PFSK-1 (cell line): ENCODE results near the gene KCNMB1.

Experiments
- FOXP2 ChIP-seq: optimal IDR thresholded peaks from 2 replicates; pipeline ENCODE3; 2011; ENCODE audit warnings: borderline replicate concordance, control low read depth, inconsistent platforms; ENCODE audit not compliant: insufficient read depth; ENCODE audit errors: extremely low read length, extremely low read depth
- POLR2AphosphoS5 ChIP-seq: IDR thresholded peaks from 2 replicates; pipeline ENCODE4 v1.6.1; 2012; ENCODE audit warnings: low read depth, mild to moderate bottlenecking, control low read depth, low read length, moderate library complexity
- REST ChIP-seq, 2 experiments: IDR thresholded peaks; 2 replicates each; pipeline versions ENCODE4 v1.6.1 to v1.8.0; 2011 to 2012; ENCODE audit warnings: low read depth in 2 of 2, low read length in 2 of 2, control low read depth in 1 of 2, inconsistent platforms in 1 of 2, mild to moderate bottlenecking in 1 of 2, moderate library complexity in 1 of 2; ENCODE audit not compliant: insufficient read depth in 1 of 2
- SIN3A ChIP-seq: IDR thresholded peaks from 2 replicates; pipeline ENCODE4 v1.6.1; 2012; ENCODE audit warnings: mild to moderate bottlenecking, low read length, moderate library complexity, borderline replicate concordance; ENCODE audit not compliant: insufficient read depth
- TAF1 ChIP-seq: IDR thresholded peaks from 2 replicates; pipeline ENCODE4 v1.6.1; 2012; ENCODE audit warnings: low read length, control low read depth, borderline replicate concordance; ENCODE audit not compliant: insufficient read depth

Gene KCNMB1

DNA sequence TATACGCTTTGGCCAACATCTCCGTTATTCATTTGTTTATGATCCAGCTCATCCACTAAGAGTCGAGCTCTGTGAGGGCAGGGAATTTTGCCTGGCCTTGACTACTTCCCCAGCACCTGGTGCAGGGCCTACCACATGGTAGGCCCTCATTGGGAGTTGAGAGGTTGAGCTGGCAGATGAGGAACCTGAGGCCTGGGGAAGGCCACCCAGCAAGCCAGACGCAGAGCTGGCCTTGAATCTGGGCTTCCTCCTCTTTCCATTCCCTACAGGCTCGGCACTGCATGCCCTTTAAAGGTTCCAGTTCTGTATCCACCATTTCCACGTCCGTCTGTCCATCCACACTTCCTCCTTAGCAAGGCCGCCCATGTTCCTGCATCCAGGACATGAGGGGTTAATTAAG, 24.2 kb downstream of the KCNMB1 start:
- no peak for TF ChIP-seq POLR2AphosphoS5
- no peak for TF ChIP-seq FOXP2
- no peak for TF ChIP-seq TAF1
- no peak for TF ChIP-seq SIN3A
- no peak for TF ChIP-seq REST (IDR thresholded peaks at IDR 0.05; ENCODE audit: insufficient read depth in 1 of 2, low read depth in 2 of 2, low read length in 2 of 2)

DNA sequence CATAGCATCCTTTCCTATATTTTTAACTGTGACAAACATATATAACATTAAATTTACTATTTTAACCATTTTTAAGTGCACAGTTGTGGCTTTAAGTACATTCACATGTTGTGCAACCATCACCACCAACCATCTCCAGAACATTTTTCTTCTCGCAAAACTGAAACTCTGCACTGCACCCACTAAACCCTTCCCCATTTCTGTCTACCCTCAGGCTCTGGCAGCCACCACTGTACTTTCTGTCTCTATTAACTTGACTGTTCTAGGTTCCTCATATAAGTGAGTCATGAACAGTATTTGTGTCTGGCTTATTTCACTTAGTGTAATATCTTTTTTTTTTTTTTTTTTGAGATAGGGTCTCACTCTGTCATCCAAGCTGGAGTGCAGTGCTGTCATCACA, 25.5 kb downstream of the KCNMB1 start:
- TF ChIP-seq POLR2AphosphoS5 (no peak), TAF1 (no peak), FOXP2 (no peak), SIN3A (no peak), REST (IDR thresholded peaks at IDR 0.05; ENCODE audit: insufficient read depth in 1 of 2, low read depth in 2 of 2, low read length in 2 of 2) (no peak)

GRCh38 chr5:170362656-170363055, 26.5 kb downstream of the KCNMB1 start:
- TF ChIP-seq TAF1 (no peak), SIN3A (no peak), REST (IDR thresholded peaks at IDR 0.05; ENCODE audit: insufficient read depth in 1 of 2, low read depth in 2 of 2, low read length in 2 of 2) (no peak)

DNA sequence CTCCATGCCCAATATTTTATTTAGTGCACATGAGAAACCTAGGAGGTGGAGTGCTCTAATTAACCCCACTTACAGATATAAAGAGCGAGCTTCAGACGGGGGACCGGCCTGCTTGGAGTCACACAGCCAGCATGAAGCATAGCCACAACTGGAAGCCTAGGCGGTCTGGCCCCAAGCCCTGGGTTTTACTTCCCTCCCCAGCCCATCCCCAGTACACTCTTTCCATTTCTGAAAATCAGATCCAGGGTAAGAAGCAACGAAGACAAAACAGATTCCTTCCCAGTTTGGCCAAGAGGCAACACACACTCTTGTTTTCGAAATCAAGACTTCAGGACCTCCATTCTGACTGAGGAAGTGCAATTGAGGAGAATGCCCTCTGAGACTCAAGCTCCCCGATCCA, 27.1 kb downstream of the KCNMB1 start:
- TF ChIP-seq REST (IDR thresholded peaks at IDR 0.05; ENCODE audit: insufficient read depth in 1 of 2, low read depth in 2 of 2, low read length in 2 of 2) (no peak), POLR2AphosphoS5 (no peak), SIN3A (no peak), FOXP2 (no peak), TAF1 (no peak)

DNA sequence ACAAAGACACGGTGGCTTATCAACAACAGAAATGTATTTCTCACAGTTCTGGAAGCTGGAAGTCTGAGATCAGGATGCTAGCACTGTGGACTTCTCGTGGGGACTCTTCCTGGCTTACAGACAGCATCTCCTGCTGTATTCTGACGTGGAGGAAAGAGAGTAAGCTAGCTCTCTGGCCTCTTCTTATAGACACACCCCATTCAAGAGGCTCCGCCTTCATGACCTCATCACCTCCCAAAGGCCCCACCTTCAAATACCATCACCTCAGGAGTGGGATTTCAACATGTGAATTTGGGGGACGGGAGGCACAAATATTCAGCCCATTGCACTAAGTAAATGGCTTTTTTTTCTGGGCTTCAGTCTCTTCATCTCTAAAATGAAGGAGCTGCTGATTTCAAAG, 27.6 kb downstream of the KCNMB1 start:
- no peak for TF ChIP-seq TAF1
- TF ChIP-seq REST (IDR thresholded peaks at IDR 0.05; ENCODE audit: insufficient read depth in 1 of 2, low read depth in 2 of 2, low read length in 2 of 2): no peak
- TF ChIP-seq SIN3A: no peak
- TF ChIP-seq POLR2AphosphoS5: no peak
- TF ChIP-seq FOXP2: no peak
